ENCODE results near the gene APC2.

DNA sequence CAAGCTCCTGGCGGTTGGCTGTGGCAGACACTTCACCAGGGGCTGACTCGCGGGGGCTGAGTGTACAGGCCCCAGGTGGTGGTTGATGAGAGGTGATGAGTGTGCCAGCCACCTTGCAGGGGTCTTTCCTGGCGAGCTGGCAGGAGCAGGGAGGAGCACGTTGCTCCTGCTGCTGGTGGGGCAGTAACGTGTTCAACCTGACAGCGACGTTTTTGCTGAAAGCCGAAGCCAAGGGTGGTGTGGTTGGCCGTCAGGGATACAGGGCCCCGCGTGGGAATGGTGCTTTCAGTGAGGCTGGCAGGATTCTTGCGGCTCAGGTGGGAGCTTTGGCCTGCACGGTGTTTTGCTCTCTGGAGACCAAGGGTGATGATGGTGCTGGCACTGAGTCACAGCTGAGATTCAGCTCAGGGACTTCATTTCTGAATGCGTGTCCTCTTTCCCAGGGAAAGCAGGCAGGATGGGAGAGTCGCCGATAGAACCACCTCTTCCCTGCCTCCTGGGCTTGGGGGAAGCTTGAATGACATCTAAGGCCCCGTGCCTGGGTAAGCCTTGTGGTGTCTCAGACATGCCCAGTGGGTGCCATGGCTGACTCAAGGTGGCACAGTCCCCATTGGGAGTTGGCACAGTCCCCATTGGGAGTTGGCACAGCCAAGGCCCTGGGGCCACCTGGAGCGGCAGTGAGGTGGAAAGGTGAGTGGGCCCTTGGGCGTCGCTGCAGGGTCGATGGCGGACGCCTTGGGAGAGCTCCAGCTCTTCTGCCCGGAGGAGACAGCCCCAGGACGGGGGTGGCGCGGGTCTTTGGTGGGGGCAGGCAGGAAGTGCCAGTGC, 33.7 kb upstream of the APC2 start:
- no peak for TF ChIP-seq SMC3 (conservative IDR thresholded peaks at IDR 0.05; ENCODE audit: poor library complexity)
- no peak for TF ChIP-seq REST (IDR thresholded peaks at IDR 0.05; ENCODE audit: borderline replicate concordance)

Measured in neural cell (in vitro differentiated cells).